Measurements from ENCODE around the gene PROCA1. TPM values are rescaled to one million over a fixed set of nuclear protein-coding genes. Genes with fewer than 3 reads are reported as not detected.

Gene PROCA1
- polyA plus RNA-seq, 1 donor (not counting 4 experiments of a cell fraction or from before 2014, with no cell fraction given) = 0.39 TPM

- Histone ChIP-seq H3K9me3 (ENCODE audit: control insufficient read depth, low read depth, low read length) (no peaks in the 10 kb centered on the region), H3K4me3 (ENCODE audit: control insufficient read depth in 2 of 3, extremely low read depth in 1 of 3, insufficient read depth in 2 of 3, low read depth in 1 of 3, low read length in 3 of 3) (no peak overlapping the region), H3K27ac (ENCODE audit: control insufficient read depth, insufficient read depth, low read length) (no peak overlapping the region), H3K9ac (ENCODE audit: control insufficient read depth, extremely low read depth, insufficient read depth, low read length) (no peak overlapping the region), H3K4me1 (ENCODE audit: control insufficient read depth, extremely low read depth, insufficient read depth, low read length) (no peaks in the 10 kb centered on the region), H2AFZ (ENCODE audit: control insufficient read depth, low read length) (no peak overlapping the region), H3K36me3 (ENCODE audit: control insufficient read depth in 2 of 2, extremely low read depth in 1 of 2, insufficient read depth in 2 of 2, low read length in 2 of 2) (peaks cover 54 to 56% of the 10 kb centered on the region in 2 experiments), H3K9me1 (ENCODE audit: control insufficient read depth, extremely low read depth, insufficient read depth, low read length) (no peaks in the 10 kb centered on the region), H3K4me2 (ENCODE audit: control insufficient read depth, extremely low read depth, insufficient read depth, low read depth, low read length) (no peak overlapping the region), H3K27me3 (ENCODE audit: control insufficient read depth, extremely low read depth, insufficient read depth, low read length) (no peaks in the 10 kb centered on the region), H4K20me1 (ENCODE audit: control insufficient read depth, extremely low read depth, insufficient read depth, low read length) (peaks cover 2% of the 10 kb centered on the region), H3K79me2 (ENCODE audit: control insufficient read depth, insufficient read depth, low read length) (no peaks in the 10 kb centered on the region)
- dilution Hi-C loops (cut with MboI; ENCODE audit: extremely low pct_ligation_motif_present, low sequenced_read_pairs) = no loop called here
- DNase-seq (ENCODE audit: low read depth, low spot score) = no peak
- no peak for FAIRE-seq
- TF ChIP-seq EZH2 (IDR thresholded peaks at IDR 0.05; ENCODE audit: low read length) = no peak
- TF ChIP-seq CTCF (optimal IDR thresholded peaks at IDR 0.05 in 1 of 3, IDR thresholded peaks at IDR 0.05 in 1 of 3, conservative IDR thresholded peaks at IDR 0.05 in 1 of 3; ENCODE audit: extremely low read depth in 1 of 3, insufficient read depth in 2 of 3, low read length in 3 of 3) = no peak
Observed at GRCh38 chr17:28689011-28689410, 22.7 kb downstream of the PROCA1 start.

GRCh38 chr17:28688481-28688880 lies 23.2 kb downstream of the PROCA1 start:
- Histone ChIP-seq H3K79me2 (ENCODE audit: control insufficient read depth, insufficient read depth, low read length) (no peaks in the 10 kb centered on the region), H3K4me1 (ENCODE audit: control insufficient read depth, extremely low read depth, insufficient read depth, low read length) (no peaks in the 10 kb centered on the region), H3K9ac (ENCODE audit: control insufficient read depth, extremely low read depth, insufficient read depth, low read length) (no peak overlapping the region), H3K27me3 (ENCODE audit: control insufficient read depth, extremely low read depth, insufficient read depth, low read length) (no peaks in the 10 kb centered on the region), H2AFZ (ENCODE audit: control insufficient read depth, low read length) (no peak overlapping the region), H3K9me1 (ENCODE audit: control insufficient read depth, extremely low read depth, insufficient read depth, low read length) (no peaks in the 10 kb centered on the region), H3K36me3 (ENCODE audit: control insufficient read depth in 2 of 2, extremely low read depth in 1 of 2, insufficient read depth in 2 of 2, low read length in 2 of 2) (peaks cover 51 to 54% of the 10 kb centered on the region in 2 experiments), H3K4me2 (ENCODE audit: control insufficient read depth, extremely low read depth, insufficient read depth, low read depth, low read length) (no peak overlapping the region), H3K9me3 (ENCODE audit: control insufficient read depth, low read depth, low read length) (no peaks in the 10 kb centered on the region), H4K20me1 (ENCODE audit: control insufficient read depth, extremely low read depth, insufficient read depth, low read length) (peaks cover 2% of the 10 kb centered on the region), H3K27ac (ENCODE audit: control insufficient read depth, insufficient read depth, low read length) (no peak overlapping the region), H3K4me3 (ENCODE audit: control insufficient read depth in 2 of 3, extremely low read depth in 1 of 3, insufficient read depth in 2 of 3, low read depth in 1 of 3, low read length in 3 of 3) (no peak overlapping the region)
- dilution Hi-C loops (cut with MboI; ENCODE audit: extremely low pct_ligation_motif_present, low sequenced_read_pairs) = no loop called here
- no peak for FAIRE-seq
- no peak for DNase-seq (ENCODE audit: low read depth, low spot score)
- TF ChIP-seq EZH2 (IDR thresholded peaks at IDR 0.05; ENCODE audit: low read length) (no peak), CTCF (optimal IDR thresholded peaks at IDR 0.05 in 1 of 3, IDR thresholded peaks at IDR 0.05 in 1 of 3, conservative IDR thresholded peaks at IDR 0.05 in 1 of 3; ENCODE audit: extremely low read depth in 1 of 3, insufficient read depth in 2 of 3, low read length in 3 of 3) (no peak)

Data from keratinocyte (primary cell).